ENCODE results near the gene GCNT4.

The GCNT4 gene

GRCh38 chr5:75067434-75067833 is 15.1 kb upstream of the GCNT4 start:
- TF ChIP-seq FOXP2 (optimal IDR thresholded peaks at IDR 0.05; ENCODE audit: borderline replicate concordance, extremely low read depth, extremely low read length, insufficient read depth): no peak
- TF ChIP-seq POLR2AphosphoS5 (IDR thresholded peaks at IDR 0.05; ENCODE audit: low read depth, low read length): no peak

- TF ChIP-seq TAF1 (IDR thresholded peaks at IDR 0.05; ENCODE audit: borderline replicate concordance, insufficient read depth, low read length) (no peak), POLR2AphosphoS5 (IDR thresholded peaks at IDR 0.05; ENCODE audit: low read depth, low read length) (no peak), FOXP2 (optimal IDR thresholded peaks at IDR 0.05; ENCODE audit: borderline replicate concordance, extremely low read depth, extremely low read length, insufficient read depth) (no peak), REST (IDR thresholded peaks at IDR 0.05; ENCODE audit: insufficient read depth in 1 of 2, low read depth in 2 of 2, low read length in 2 of 2) (no peak), SIN3A (IDR thresholded peaks at IDR 0.05; ENCODE audit: borderline replicate concordance, insufficient read depth, low read length) (no peak)
Measured at GRCh38 chr5:75062925-75063531, 10.7 kb upstream of the GCNT4 start.

- no peak for TF ChIP-seq SIN3A (IDR thresholded peaks at IDR 0.05; ENCODE audit: borderline replicate concordance, insufficient read depth, low read length)
- TF ChIP-seq TAF1 (IDR thresholded peaks at IDR 0.05; ENCODE audit: borderline replicate concordance, insufficient read depth, low read length): no peak
- TF ChIP-seq REST (IDR thresholded peaks at IDR 0.05; ENCODE audit: insufficient read depth in 1 of 2, low read depth in 2 of 2, low read length in 2 of 2): no peak
- no peak for TF ChIP-seq POLR2AphosphoS5 (IDR thresholded peaks at IDR 0.05; ENCODE audit: low read depth, low read length)
- TF ChIP-seq FOXP2 (optimal IDR thresholded peaks at IDR 0.05; ENCODE audit: borderline replicate concordance, extremely low read depth, extremely low read length, insufficient read depth): no peak
Measured at GRCh38 chr5:75059912-75060545, 7.7 kb upstream of the GCNT4 start.

GRCh38 chr5:75058986-75059535 is 6.7 kb upstream of the GCNT4 start:
- TF ChIP-seq TAF1 (IDR thresholded peaks at IDR 0.05; ENCODE audit: borderline replicate concordance, insufficient read depth, low read length) (no peak), POLR2AphosphoS5 (IDR thresholded peaks at IDR 0.05; ENCODE audit: low read depth, low read length) (no peak), FOXP2 (optimal IDR thresholded peaks at IDR 0.05; ENCODE audit: borderline replicate concordance, extremely low read depth, extremely low read length, insufficient read depth) (no peak), SIN3A (IDR thresholded peaks at IDR 0.05; ENCODE audit: borderline replicate concordance, insufficient read depth, low read length) (no peak), REST (IDR thresholded peaks at IDR 0.05; ENCODE audit: insufficient read depth in 1 of 2, low read depth in 2 of 2, low read length in 2 of 2) (no peak)

- no peak for TF ChIP-seq FOXP2 (optimal IDR thresholded peaks at IDR 0.05; ENCODE audit: borderline replicate concordance, extremely low read depth, extremely low read length, insufficient read depth)
- TF ChIP-seq TAF1 (IDR thresholded peaks at IDR 0.05; ENCODE audit: borderline replicate concordance, insufficient read depth, low read length): no peak
- TF ChIP-seq SIN3A (IDR thresholded peaks at IDR 0.05; ENCODE audit: borderline replicate concordance, insufficient read depth, low read length): no peak
- no peak for TF ChIP-seq POLR2AphosphoS5 (IDR thresholded peaks at IDR 0.05; ENCODE audit: low read depth, low read length)
- TF ChIP-seq REST (IDR thresholded peaks at IDR 0.05; ENCODE audit: insufficient read depth in 1 of 2, low read depth in 2 of 2, low read length in 2 of 2): no peak
Measured at GRCh38 chr5:75057561-75057960, 5.2 kb upstream of the GCNT4 start.

Data from PFSK-1 (cell line).